Measurements from ENCODE around the gene FAM131B. TPM values are rescaled to one million over a fixed set of nuclear protein-coding genes. Genes with fewer than 3 reads are reported as not detected.

Gene FAM131B
- total RNA-seq, 1 experiment from 2014 or later = 17.3 TPM

GRCh38 chr7:143374561-143374960 lies 12.0 kb upstream of the FAM131B start:
- no peak overlapping the region for H2AFZ ChIP-seq (ENCODE audit: low read length)
- no peak overlapping the region for H2BK12ac ChIP-seq (ENCODE audit: insufficient read length, low read depth, low read length)
- Mint-ChIP-seq H3K36me3 (ENCODE audit: insufficient read depth in 1 of 3, low read depth in 3 of 3) (peaks cover 0 to 7% (median 0%) of the 10 kb centered on the region in 3 experiments; a peak in 1 of 7 replicates), H3K27ac (peak overlapping the region in 1 of 3 experiments; percentile 20; a peak in 2 of 7 replicates), H3K4me3 (no peak overlapping the region), H3K27me3 (ENCODE audit: low read depth) (no peaks in the 10 kb centered on the region), H3K9me3 (no peaks in the 10 kb centered on the region), H3K4me1 (peaks cover 44 to 48% of the 10 kb centered on the region in 2 experiments)
- 0 out of 2 replicates have a peak, but pooled peaks cover 2% of the 10 kb centered on the region for H3K27me3 ChIP-seq (ENCODE audit: insufficient read depth, low read length)
- H3K14ac ChIP-seq (ENCODE audit: insufficient read depth, low read length) = no peak overlapping the region
- no peak overlapping the region for H3K56ac ChIP-seq (ENCODE audit: insufficient read length, low read depth, low read length)
- no peak overlapping the region for H2BK120ac ChIP-seq (ENCODE audit: low read depth, low read length, poor library complexity, severe bottlenecking)
- no peak overlapping the region for H3K9ac ChIP-seq (ENCODE audit: extremely low read depth, insufficient read length, low read length)
- no peak overlapping the region for H3K4ac ChIP-seq (ENCODE audit: low read depth, low read length)
- no peaks in the 10 kb centered on the region for H3K79me2 ChIP-seq (ENCODE audit: insufficient read depth, low read length)
- H3K18ac ChIP-seq (ENCODE audit: insufficient read length, low read depth, low read length) = no peak overlapping the region
- no peak overlapping the region for H3T11ph ChIP-seq (ENCODE audit: low read length)
- TF ChIP-seq CTCF (conservative IDR thresholded peaks at IDR 0.05) = no peak
- no peak overlapping the region for H2AK5ac ChIP-seq (ENCODE audit: insufficient read length, low read length)
- H3K4me2 ChIP-seq (ENCODE audit: insufficient read depth, insufficient read length, low read length) = no peak overlapping the region
- H3K23ac ChIP-seq (ENCODE audit: insufficient read length, low read depth, low read length) = no peak overlapping the region
- no CpG with 5 or more reads among the region's 5 CpGs for WGBS (ENCODE audit: extremely low coverage, insufficient read length, low lambda C conversion rate)
- no peak overlapping the region for H4K5ac ChIP-seq (ENCODE audit: insufficient read length, low read depth, low read length)
- no peak overlapping the region for H2BK20ac ChIP-seq (ENCODE audit: low read depth, low read length, poor library complexity, severe bottlenecking)
- peaks cover 9% of the 10 kb centered on the region for H3K4me1 ChIP-seq (ENCODE audit: insufficient read depth, low read length)
- DNase-seq = no peak
- no peak overlapping the region for H4K91ac ChIP-seq (ENCODE audit: insufficient read length, low read depth, low read length)
- H2BK15ac ChIP-seq (ENCODE audit: low read depth, low read length) = no peak overlapping the region
- no peak overlapping the region for H3K27ac ChIP-seq (ENCODE audit: insufficient read length, low read depth, low read length)
- H2BK5ac ChIP-seq (ENCODE audit: insufficient read length, low read length) = no peak overlapping the region
- H3K79me1 ChIP-seq (ENCODE audit: insufficient read depth, low read depth, low read length, poor library complexity, severe bottlenecking) = no peaks in the 10 kb centered on the region
- no peaks in the 10 kb centered on the region for H3K23me2 ChIP-seq (ENCODE audit: insufficient read length, low read depth, low read length, poor library complexity, severe bottlenecking)
- no peaks in the 10 kb centered on the region for H3K9me3 ChIP-seq (ENCODE audit: control insufficient read depth, low read depth, low read length)
- no peak overlapping the region for H4K8ac ChIP-seq (replicated peaks; ENCODE audit: insufficient read length, low read depth, low read length)
- no peaks in the 10 kb centered on the region for H4K20me1 ChIP-seq (ENCODE audit: control insufficient read depth, insufficient read depth, insufficient read length)
